ENCODE measurements around the gene DLGAP1. TPM values are rescaled to one million over a fixed set of nuclear protein-coding genes. Genes with fewer than 3 reads are reported as not detected.

Gene DLGAP1
- polyA plus RNA-seq, 1 experiment, result 0.09 TPM

- ChIA-PET POLR2A (no interaction called here), CTCF (interaction anchor here (1.3 to 3.9 kb wide), 2 partner anchors 121 to 209 kb away, joined by 4 to 18 read pairs; no protein-coding TSS in a partner anchor)
- TF ChIP-seq CTCF (IDR thresholded peaks at IDR 0.05; ENCODE audit: low read depth, low read length), result no peak
- Histone ChIP-seq H3K27ac (ENCODE audit: low read depth, low read length) (no peak overlapping the region), H3K9me3 (ENCODE audit: control insufficient read depth, insufficient read depth, low read length) (peaks cover 7% of the 10 kb centered on the region; the same call in 1 of the 2 replicates), H3K4me3 (ENCODE audit: low read depth, low read length) (no peak overlapping the region), H3K27me3 (ENCODE audit: control insufficient read depth, insufficient read depth, low read length) (peaks cover 2% of the 10 kb centered on the region)
- DNase-seq (ENCODE audit: low read depth, low spot score), result no peak
Measured at GRCh38 chr18:3874581-3874980, 580.5 kb downstream of the DLGAP1 start.

- H3K9me3 ChIP-seq (ENCODE audit: control insufficient read depth, insufficient read depth, low read length), result peaks cover 2% of the 10 kb centered on the region; the same call in 1 of the 2 replicates
- H3K27me3 ChIP-seq (ENCODE audit: control insufficient read depth, insufficient read depth, low read length), result peaks cover 2% of the 10 kb centered on the region
- DNase-seq (ENCODE audit: low read depth, low spot score), result no peak
- no peak overlapping the region for H3K27ac ChIP-seq (ENCODE audit: low read depth, low read length)
- no peak for TF ChIP-seq CTCF (IDR thresholded peaks at IDR 0.05; ENCODE audit: low read depth, low read length)
- H3K4me3 ChIP-seq (ENCODE audit: low read depth, low read length), result no peak overlapping the region
- ChIA-PET CTCF (interaction anchor here (1.0 kb wide), 1 partner anchor 8 kb away, joined by 3 read pairs; no protein-coding TSS in a partner anchor), POLR2A (no interaction called here)
Measured at GRCh38 chr18:3874125-3874524, 581.0 kb downstream of the DLGAP1 start.

GRCh38 chr18:3873698-3874097 is 581.4 kb downstream of the DLGAP1 start:
- no peak for DNase-seq (ENCODE audit: low read depth, low spot score)
- Histone ChIP-seq H3K4me3 (ENCODE audit: low read depth, low read length) (no peak overlapping the region), H3K9me3 (ENCODE audit: control insufficient read depth, insufficient read depth, low read length) (no peaks in the 10 kb centered on the region), H3K27me3 (ENCODE audit: control insufficient read depth, insufficient read depth, low read length) (peaks cover 2% of the 10 kb centered on the region), H3K27ac (ENCODE audit: low read depth, low read length) (no peak overlapping the region)
- ChIA-PET CTCF (interaction anchor here (1.0 kb wide), 1 partner anchor 9 kb away, joined by 3 read pairs; no protein-coding TSS in a partner anchor), POLR2A (no interaction called here)
- TF ChIP-seq CTCF (IDR thresholded peaks at IDR 0.05; ENCODE audit: low read depth, low read length), result no peak

- H3K27ac ChIP-seq (ENCODE audit: low read depth, low read length), result no peak overlapping the region
- DNase-seq (ENCODE audit: low read depth, low spot score), result no peak
- no peaks in the 10 kb centered on the region for H3K9me3 ChIP-seq (ENCODE audit: control insufficient read depth, insufficient read depth, low read length)
- no peak overlapping the region for H3K4me3 ChIP-seq (ENCODE audit: low read depth, low read length)
- ChIA-PET CTCF (interaction anchor here (1.0 kb wide), 1 partner anchor 9 kb away, joined by 3 read pairs; no protein-coding TSS in a partner anchor), POLR2A (no interaction called here)
- no peak for TF ChIP-seq CTCF (IDR thresholded peaks at IDR 0.05; ENCODE audit: low read depth, low read length)
- H3K27me3 ChIP-seq (ENCODE audit: control insufficient read depth, insufficient read depth, low read length), result peaks cover 2% of the 10 kb centered on the region
Measured at GRCh38 chr18:3873211-3873610, 581.9 kb downstream of the DLGAP1 start.

GRCh38 chr18:3872641-3873040 is 582.5 kb downstream of the DLGAP1 start:
- ChIA-PET POLR2A (no interaction called here), CTCF (no interaction called here)
- no peak for TF ChIP-seq CTCF (IDR thresholded peaks at IDR 0.05; ENCODE audit: low read depth, low read length)
- DNase-seq (ENCODE audit: low read depth, low spot score), result no peak
- H3K27me3 ChIP-seq (ENCODE audit: control insufficient read depth, insufficient read depth, low read length), result no peaks in the 10 kb centered on the region
- H3K4me3 ChIP-seq (ENCODE audit: low read depth, low read length), result no peak overlapping the region
- no peaks in the 10 kb centered on the region for H3K9me3 ChIP-seq (ENCODE audit: control insufficient read depth, insufficient read depth, low read length)
- no peak overlapping the region for H3K27ac ChIP-seq (ENCODE audit: low read depth, low read length)

Measured in AG04450 (cell line).